ENCODE results near the gene NBEA. TPM values are rescaled to one million over a fixed set of nuclear protein-coding genes. Genes with fewer than 3 reads are reported as not detected.

The NBEA gene
- total RNA-seq, 1 donor from 2014 or later = 23.8 TPM

DNA sequence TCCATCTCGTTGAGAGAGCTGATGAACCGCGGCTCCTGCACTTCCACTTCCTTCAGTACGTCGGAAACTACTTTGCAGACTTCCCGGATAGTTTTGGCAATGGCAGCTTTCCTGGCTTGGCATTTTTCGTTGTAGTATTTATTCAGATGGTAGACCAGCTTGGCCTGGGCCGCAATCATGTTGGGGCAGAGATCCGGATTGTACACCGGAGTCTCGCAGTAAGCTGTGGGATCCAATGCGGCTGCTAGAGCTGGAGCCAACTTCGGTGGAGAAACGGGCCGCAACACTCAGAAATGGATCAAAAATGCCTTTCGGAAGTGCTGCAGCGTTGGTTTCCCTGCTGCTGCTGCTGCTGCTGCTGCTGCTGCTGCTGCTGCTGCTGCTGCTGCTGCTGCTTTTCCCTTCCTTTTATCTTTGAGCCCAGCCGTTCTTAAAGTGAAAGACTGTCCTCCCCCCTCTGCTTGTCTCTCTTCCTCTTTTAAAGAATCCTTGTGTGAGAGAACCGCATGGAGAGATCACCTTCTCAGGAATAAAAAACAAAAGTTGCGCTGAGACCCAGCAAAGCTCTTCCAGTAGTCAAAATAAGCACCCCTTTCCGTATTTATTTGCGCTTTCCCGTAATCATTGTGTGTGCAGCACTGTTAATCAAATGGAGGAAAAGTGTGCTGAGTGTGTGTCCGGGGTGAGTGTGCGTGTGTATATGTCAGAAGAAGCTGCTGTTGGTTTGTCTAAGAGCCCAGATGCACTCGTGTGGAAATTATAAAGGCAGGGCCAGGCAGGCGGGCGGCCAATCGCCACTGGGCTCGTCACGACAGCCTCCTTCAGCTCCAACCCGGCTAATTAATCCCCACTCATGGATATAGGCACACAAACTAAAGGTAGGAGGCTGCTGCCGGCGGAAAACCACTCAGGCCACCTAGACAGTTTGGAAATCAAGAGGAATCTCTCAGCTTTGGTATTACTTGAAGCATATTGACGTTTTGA lies 534.2 kb downstream of the NBEA start, which contains the start of gene MAB21L1:
TSS of gene MAB21L1 (minus strand) at position 730 of the 984 bp plus-strand sequence. CDS start at position 179, 551 bp downstream.
- DNase-seq = peak; percentile 76

DNA sequence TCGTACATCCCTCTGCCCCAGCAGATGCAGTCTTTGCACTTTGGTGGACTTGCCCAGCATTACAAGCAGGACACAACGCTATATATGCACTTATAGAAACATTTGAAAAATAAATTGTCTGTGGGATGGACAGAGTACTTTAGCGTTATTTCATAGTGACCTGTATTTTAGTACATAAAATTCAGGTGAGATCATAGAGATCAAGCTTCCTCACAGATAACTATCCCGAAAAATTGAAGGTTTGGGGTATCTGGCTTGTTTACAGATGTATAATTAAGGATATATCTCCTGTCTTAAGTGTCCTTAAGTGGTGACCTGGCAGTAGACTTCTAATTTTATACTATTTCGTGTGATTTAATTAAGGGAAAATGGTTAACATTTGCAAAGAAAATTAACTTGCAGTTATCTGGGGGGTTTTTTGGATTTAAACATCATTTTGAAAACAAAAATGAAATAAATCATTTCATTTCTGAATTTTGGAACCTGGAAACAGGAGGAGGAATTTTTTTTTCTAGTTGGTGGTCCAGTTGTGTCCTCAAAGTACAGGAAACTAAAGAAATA lies 535.4 kb downstream of the NBEA start:
- DNase-seq = no peak

DNA sequence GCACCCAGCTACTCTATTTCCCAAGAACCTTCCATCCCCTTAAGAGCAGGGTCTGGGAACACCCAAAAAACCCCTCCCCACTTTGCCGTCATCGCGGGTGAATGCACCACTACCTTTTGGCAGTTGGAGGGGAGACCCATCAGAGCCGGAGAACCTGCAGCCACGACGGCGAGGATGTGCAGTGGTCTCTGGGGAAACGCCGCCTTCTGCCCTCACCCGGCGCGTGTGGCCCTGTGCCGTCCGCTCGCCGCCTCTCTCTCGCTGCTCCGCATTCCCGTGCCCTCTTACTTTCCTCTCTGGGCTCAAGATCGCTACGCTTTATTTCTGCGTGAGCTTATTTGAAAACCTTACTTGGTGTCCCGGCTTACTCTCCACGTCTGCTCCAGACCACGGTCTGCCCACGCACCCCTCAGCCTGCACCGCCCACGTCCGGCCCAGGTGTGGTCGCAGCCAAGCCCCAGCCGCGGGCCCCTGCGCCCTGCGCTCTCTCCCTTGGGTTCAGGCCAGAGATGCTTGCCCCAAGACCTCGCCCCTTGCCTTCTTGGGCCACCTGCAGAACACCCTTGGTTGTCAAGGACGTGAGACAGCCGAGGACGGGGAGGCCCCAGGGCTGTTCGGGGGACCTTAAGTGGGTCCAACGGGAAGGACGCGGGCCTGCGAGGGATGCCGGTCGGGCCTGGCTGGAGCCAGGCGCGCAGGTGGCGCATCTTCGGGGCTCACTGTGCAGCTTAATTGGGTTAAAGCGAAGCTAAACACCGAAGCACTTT lies 536.4 kb downstream of the NBEA start:
- no peak for DNase-seq

DNA sequence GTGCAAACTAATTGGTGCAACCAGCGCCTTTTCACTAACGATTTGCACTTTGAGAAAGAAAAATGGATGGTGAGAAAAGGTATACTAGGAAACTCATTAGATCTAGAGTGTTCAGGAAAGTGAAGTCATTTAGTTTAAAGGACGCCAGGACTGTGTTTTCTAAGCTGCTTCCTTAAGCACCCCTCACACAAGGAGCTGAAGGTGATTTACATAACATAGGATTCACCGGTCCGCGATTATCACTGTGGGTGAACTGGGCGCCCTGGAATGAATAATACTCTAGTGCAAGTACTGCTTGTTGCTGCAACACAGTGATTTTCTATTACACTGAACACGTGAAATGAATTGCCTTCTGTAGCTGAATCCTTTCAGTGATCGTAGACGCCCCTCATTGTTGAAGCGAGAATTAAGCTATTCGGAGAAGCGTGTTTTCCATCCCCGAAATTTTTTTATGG lies 537.0 kb downstream of the NBEA start:
- DNase-seq = peak; percentile 40

DNA sequence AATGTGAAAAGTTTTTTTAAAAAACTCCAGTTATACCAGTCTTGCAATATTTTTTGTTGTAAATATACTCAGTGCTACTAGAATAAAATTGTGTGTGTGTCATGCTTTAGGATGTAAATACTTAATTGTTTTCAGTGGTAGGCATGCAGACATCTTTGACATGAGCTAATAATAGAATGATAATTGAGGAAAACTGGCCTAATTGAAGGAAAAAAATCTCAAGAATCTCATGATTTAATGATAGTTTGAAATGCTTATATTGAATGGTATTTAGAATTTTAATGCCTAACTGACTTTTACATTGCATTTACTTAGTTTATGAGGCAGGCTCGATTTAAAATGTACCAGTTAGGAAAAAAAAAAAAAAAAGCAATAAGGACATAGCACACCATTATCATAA lies 537.6 kb downstream of the NBEA start:
- no peak for DNase-seq

DNA sequence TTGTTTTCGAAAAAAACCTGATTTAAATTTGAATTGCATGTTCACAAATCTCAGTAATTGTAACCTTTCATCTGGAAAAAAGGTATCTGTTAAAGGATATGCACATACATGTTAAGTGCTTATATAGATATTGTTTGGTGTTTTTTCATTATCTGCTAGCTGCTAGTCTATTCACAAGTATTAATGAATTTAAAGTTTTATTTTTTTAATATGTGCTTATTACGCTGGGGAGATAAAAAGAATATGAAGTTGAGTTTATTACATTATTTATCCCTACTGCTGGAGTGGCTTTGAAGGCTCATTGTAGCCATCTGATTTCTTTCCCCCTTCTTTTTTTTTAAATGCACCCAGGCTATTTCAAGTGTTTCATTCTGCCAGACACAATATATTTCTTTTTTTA lies 538.3 kb downstream of the NBEA start:
- DNase-seq = no peak

DNA sequence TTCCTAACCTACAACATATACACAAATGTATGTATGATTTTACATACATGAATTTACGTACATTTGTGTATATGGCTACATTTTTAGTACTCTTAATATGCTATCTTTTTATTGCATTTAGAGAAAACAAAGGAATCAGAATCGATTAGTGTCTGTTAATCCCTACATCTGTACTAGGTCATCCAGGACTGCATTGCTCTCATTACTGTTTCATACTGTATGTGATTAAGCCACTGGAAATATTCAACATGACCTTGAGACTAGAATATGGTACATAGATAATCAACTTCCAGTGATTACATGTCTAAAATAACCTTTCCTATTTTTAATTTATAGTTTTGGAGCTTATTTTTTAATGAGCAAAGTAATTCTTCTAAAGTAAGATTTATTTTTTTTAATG lies 539.7 kb downstream of the NBEA start:
- no peak for DNase-seq

DNA sequence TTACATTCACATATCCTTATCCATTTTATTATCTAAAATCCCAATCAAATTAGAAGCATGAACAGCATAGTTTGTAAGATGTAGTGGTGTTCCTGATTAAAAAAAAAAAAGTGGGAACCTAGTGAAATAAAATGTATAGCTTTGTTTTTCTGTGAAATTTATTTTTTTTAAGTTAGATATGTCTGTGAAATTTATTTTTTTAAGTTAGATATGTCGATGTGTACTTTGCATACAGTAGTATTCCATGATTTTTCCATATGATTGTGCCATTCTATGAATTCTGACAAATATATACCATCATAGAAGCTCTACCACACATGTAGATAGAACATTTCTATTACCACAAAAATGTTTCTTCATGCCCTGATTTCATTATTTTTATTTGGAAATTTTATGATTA lies 540.5 kb downstream of the NBEA start:
- DNase-seq = no peak

DNA sequence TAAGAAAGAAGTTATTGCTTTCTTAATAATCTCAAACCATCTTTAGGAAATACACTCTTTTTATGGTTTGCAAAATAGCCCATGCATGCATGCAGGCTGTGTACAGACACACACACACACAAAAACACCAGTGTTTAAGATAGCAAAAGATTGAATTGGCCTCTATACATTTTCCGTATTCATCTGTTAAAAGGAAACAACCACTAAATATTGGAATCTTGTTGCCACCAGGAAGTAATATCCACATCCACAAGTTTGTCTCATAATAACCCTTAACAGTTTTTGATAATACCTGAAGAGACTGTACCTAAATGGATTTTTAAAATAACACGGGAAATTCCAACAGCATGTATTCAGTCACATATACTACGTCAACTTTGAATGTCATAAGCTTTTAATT lies 541.7 kb downstream of the NBEA start:
- DNase-seq = no peak

DNA sequence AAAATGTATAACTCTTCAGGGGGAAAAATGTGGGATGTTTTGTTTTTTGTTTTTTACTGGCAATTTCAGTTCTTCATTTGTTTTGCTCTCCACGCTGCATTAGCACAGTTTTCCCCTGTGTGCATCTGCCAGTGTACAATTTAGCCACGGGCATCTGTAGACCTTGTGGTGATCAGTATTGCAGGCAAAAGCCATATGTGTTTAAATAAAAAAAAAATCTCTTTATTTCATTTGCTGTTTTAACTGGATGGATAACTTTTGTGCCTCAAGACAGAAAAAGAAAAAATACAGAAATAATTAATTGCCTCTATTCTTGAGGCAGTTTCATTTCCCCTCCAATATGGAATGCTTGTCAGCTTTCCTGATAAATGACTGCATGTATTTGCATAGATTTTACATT lies 542.3 kb downstream of the NBEA start:
- DNase-seq = no peak

DNA sequence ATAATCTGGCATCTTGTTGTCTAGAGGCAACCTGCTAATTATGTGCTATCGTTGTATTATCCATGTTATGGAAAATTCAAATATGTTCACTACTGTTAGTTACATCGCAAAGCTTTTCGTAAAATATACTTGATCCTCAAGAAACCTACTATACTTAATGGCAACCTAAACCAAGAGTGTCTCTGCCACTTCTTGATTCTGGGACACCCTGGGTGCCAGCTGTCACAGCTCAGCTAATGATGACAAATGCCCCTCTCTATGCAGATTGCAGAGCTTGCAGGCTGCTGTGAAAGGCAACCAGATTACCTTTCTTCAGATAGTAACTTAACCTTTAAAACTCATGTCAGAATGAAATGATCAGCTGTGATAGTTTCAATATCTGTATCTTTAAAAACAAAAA lies 543.4 kb downstream of the NBEA start:
- DNase-seq = no peak

DNA sequence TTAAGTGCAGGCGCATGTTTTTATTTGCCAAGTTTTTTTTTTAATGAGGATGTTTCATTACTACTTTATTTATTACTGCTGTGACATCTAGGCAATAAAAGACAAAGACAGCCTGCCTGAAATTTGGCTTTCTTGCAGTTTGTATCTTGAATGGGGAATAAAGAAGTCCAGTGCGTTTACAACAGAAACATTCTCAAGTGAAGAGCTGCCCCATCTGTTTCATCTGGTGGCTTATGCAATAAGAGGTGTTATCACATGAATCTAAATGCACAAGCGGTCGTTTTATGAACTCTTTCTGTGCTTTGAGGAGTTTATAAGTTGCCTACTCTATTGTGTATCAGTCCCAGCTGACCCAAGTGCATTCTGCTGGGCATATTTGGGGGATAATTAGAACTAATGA lies 547.0 kb downstream of the NBEA start:
- DNase-seq = no peak

DNA sequence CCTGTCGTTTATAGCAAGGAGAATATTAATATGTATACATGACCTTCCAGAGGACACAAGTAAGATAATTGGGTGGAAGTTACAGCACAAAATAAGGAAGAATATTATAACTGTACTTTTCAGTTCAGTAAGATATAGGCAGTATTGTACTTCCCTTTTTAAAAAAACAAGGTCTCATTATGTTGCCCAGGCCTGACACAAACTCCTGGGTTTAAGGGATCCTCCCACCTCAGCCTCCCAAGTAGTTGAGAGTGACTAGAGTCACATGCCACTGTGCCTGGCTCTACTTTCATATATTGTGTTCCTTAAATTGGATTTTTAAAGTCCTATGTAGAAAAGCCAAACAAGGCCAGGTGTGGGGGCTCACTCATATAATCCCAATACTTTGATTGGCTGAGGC lies 553.9 kb downstream of the NBEA start:
- DNase-seq = no peak

DNA sequence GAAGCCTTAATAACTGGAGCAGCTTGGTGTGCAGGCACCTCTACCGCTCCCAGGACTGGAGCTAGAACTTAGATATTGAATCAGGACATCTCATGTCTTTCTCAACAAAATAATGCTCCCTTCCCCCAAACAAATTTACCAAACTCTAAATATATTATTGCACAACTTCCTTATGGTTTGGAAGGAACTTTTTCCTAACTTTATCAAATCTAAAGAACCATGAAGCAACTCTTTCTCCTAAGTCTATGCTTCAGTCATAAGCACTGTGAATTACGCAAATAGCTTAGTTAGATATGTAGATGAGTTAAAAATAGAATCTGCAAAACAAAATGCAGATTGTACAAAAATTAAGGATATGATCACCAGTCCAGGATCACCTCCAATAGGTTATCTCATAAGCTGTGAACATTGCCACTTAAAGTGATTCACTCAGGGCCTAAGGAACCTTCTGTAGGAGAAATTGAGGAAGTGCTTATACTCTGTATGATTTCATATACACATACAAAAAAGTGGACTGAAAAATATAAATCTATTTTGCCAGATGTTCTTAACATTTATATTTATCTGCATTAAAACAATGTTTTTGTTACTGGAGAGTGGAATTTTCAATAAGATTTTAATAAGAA lies 554.8 kb downstream of the NBEA start:
- no peak for DNase-seq

DNA sequence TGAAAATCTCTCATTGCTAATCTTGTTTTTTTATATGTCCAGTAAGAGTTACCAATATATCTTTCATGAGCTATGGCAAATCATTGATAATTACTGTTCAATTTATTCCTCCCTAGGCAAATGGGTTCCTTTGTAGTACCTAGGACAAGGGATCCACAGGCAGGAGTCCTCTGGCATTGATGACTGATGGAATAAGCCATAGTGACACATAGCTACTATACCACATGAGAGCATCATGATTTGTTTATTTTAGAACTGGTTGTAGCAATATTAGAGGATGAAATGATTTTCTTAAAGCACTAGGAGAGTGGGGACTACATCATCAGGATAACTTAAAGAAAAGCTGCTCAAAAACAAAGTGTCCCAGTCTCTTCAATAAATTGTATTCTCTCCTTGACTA lies 556.2 kb downstream of the NBEA start:
- no peak for DNase-seq

DNA sequence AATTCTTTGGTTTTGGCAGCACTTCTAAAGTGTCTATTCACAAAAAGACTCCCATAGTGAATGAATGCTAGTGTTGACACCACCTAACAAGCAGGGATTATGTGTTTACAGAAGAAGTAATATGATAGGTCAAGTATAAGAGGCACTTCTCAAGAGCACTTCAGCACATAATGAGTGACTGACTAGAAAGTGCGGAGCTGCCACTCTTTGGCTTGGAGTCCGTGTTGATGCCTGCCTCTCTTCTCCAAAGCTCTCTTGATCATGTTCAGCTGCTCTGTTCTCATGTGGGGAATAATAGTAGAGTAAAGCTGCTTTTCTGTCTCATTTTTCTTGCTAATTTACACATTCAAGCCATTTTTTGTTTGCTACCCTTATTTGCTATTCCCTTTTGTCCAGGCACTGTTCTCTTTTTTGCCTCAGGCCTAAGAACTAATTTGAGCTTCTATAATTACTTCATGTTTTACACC lies 557.2 kb downstream of the NBEA start:
- peak; percentile 36 for DNase-seq

DNA sequence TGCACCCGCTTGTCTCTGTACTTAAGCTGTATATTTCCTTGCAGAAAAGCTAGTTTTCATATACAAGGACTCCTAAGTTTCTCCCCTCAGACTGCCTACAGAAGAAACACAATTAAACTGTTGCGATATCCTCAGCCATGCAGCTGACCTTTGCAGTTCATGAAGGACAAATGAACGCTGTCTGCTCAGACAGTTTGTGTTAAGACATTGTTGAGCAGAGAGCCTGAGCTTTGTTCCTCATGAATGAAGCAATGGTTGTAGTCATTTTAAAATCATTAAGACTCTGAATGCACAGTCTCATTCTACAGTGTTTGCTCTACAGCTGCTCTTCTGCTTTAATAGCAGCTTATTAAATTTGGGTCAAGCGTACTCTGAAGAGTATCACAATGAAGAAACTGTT lies 557.6 kb downstream of the NBEA start:
- no peak for DNase-seq

DNA sequence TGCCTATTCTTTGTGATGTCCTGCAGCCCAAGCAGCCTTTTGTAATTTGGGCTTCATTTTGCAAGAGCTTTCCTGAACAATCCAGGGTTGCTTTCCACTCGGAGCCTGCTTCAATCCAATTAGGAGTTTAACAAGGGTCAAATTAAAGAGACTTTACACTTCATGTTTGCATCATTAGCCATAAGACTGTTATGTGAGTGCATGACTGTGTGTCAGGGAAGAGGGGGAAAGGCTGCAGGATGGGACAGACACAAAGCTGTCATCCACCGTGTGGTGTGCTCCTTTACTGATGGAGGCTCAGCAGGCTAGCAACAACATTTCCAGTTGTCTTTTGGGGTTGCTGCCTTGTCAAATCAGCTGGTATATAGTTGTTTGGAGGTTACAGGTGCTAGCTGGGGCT lies 558.1 kb downstream of the NBEA start:
- no peak for DNase-seq

DNA sequence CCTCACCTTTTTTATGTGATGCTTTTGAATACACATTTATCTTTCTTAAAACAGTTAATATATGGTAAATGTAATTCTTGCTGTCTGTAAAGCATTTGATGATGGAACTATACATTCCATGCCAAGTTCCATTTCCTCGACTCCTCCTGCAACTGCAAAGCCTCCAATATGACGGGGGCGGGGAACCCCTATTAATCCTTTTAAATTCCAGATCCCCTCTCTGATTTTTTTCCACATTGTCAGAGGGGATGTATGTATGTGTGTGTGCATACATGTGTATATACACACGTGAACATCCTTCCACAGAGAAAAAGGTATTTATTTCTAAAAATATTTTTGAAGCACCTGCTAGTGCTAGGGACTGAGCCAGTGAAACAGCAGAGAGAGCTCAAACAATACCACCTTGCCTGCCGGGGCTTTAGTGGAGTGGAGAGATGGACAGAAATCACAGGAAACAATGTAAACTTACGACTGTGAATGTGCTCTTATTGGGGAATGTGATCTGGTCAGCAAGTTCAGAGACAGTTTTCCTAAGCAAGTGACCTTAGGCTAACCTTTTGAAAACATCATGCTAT lies 559.7 kb downstream of the NBEA start:
- no peak for DNase-seq

DNA sequence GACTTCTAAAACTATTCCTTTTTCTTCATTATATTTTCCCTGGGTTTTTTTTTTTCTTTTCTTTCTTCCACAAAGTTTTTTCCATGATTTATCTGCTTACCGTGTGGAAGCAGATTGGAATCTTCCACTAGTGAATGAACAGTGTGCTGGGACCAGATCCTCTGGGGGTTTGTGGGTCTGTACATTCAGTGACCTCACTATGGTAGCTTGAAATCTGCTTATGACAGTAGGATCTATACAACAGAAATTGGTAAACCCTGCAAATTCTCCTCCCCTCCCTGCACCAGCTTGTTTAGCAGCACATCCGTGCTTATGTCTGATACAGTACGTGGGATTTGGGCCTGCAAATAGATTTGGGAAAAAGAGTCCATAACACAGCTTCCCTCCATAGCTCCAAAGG lies 560.4 kb downstream of the NBEA start:
- DNase-seq = no peak

DNA sequence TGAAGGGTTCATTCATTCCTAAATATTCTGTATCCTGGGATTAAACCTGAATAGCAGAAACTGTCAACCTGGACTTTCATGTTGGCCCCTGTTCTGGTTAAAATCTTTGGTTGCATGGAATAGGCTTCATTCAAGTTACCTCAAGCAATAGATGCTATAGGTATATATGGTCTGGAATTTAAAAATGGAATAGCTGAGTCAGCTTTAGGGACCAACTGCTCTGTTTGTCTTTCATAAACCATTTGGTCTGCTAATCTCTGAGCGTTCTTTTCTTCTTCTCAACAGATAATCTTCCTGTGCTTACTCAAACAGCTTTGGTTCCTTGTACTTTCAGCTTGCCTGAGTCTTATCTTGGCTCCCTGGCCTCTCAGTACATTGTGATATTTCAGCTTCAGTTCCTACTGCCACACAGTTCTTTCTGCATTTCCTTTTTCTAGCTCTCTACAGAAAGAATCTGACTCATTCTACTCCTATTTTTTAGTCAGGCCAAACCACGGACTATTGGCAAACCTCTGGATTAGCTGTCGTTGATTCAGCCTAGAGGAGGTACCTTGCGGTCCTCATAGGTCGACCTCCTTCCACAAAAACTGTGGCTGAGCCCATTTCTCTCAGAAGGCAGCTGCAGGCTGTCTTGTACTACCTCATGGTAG lies 570.3 kb downstream of the NBEA start:
- DNase-seq = no peak

Data from tongue (tissue), 2 donors.